OCI-M2 (cell line): ENCODE data around the gene KIAA0319L.
"Not testable (repeated sequence)": the region's sequence is repeated elsewhere in the genome, so short reads cannot be mapped to it uniquely, and the experiment has no call there.

ENCODE experiments used
- DNase-seq: peaks from one replicate; lab custom pipeline; 2025; ENCODE audit not compliant: unreplicated experiment; lab: John Stamatoyannopoulos, UW

KIAA0319L gene

DNA sequence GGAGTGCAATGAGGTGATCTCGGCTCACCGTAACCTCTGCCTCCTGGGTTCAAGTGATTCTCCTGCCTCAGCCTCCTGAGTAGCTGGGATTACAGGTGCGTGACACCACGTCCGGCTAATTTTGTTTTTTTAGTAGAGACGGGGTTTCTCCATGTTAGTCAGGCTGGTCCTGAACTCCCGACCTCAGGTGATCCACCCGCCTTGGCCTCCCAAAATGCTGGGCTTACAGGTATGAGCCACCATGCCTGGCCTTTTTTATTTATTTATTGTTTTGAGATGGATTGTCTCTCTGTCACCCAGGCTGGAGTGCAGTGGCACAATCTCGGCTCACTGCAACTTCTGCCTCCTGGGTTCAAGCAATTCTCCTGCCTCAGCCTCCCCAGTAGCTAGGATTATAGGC is 24.4 kb upstream of the KIAA0319L start:
- DNase-seq: not testable (repeated sequence)

DNA sequence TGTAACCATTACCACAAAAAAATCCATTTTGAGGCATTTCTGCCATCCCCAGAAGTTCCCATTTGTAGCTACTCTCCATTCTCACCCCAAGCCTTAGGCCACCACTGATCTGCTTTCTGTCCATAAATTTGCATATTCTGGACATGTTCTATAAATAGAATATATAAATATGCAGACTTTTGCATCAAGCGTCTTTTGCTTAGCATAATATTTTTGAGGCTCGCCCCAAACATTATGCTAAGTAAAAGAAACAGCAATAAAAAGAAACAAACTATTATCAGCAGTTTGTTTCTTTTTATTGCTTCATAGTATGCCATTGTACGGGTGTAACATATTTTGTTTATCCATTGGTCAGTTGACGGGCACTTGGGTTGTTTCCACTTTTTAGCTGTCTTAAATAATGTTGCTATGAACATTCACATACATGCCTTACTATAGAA is 23.8 kb upstream of the KIAA0319L start:
- no peak for DNase-seq

DNA sequence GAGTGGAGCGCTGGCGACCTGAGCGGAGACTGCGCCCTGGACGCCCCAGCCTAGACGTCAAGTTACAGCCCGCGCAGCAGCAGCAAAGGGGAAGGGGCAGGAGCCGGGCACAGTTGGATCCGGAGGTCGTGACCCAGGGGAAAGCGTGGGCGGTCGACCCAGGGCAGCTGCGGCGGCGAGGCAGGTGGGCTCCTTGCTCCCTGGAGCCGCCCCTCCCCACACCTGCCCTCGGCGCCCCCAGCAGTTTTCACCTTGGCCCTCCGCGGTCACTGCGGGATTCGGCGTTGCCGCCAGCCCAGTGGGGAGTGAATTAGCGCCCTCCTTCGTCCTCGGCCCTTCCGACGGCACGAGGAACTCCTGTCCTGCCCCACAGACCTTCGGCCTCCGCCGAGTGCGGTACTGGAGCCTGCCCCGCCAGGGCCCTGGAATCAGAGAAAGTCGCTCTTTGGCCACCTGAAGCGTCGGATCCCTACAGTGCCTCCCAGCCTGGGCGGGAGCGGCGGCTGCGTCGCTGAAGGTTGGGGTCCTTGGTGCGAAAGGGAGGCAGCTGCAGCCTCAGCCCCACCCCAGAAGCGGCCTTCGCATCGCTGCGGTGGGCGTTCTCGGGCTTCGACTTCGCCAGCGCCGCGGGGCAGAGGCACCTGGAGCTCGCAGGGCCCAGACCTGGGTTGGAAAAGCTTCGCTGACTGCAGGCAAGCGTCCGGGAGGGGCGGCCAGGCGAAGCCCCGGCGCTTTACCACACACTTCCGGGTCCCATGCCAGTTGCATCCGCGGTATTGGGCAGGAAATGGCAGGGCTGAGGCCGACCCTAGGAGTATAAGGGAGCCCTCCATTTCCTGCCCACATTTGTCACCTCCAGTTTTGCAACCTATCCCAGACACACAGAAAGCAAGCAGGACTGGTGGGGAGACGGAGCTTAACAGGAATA is 20.1 kb upstream of the KIAA0319L start:
- DNase-seq: no peak

DNA sequence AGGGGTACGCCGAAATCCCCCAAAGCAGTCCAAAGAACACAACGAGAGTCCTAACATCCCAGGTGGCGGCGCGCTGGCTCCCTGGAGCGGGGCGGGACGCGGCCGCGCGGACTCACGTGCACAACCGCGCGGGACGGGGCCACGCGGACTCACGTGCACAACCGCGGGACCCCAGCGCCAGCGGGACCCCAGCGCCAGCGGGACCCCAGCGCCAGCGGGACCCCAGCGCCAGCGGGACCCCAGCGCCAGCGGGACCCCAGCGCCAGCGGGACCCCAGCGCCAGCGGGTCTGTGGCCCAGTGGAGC is 19.5 kb upstream of the KIAA0319L start:
- not testable (repeated sequence) for DNase-seq

DNA sequence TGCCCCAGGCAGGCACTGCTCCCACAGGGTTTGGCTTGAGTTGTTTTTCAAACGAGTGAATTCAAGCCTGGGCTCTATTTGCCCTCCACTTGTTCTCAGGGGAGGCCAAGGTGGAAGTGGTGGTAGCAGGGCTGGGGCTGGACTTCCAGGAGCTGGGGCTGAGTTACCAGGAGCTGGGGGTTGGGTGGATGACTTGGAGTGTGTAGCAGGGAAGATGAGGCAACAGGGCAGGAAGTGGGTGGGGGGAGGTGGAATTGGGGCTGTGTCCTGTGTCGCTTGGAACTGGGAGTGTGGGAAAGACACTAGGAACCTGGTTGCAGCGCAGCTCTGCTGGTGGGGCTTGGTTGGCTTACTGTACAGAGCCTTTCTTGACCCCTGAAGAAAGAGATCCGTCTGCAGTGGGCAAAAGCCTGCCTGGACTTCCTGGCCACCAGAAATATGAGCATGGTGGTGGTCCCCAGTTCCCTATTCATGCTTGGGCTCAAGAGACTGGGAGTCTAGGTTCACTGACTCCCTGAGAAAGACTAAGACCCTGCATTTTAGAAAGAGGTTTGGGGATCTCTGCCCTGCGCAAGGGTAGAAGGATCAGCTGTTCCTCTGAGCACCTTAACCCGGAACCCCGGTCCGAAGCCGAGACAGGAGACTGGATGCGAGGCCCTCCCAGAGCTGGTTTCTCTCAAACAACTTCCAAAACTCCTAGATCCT is 19.0 kb upstream of the KIAA0319L start:
- DNase-seq: no peak

DNA sequence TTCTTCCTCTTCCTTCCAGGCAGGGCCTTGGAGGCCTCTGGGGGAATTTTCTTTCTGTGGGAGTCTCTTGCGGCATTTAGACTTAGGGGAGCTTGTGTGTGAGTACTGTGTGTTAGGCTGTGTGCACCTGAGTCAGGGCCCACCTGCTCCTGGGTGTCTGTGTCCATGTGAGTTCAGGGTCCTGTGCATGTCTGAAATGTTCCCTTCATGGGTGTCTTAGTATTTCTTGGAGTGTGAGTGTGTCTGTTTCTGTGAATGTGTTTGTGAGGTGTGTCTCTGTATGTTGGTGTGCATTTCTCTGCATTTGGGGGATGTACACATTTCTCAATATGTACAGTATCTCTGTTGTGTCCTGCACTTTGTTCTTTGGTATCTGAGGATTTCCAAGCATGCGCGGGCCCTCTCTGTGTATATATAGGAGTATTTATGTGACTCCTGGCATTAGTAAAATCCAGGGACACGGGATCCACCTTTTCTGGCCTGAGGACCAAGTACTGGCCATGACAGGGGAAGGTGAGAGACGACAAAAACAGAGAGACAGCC is 18.3 kb upstream of the KIAA0319L start:
- DNase-seq: no peak

DNA sequence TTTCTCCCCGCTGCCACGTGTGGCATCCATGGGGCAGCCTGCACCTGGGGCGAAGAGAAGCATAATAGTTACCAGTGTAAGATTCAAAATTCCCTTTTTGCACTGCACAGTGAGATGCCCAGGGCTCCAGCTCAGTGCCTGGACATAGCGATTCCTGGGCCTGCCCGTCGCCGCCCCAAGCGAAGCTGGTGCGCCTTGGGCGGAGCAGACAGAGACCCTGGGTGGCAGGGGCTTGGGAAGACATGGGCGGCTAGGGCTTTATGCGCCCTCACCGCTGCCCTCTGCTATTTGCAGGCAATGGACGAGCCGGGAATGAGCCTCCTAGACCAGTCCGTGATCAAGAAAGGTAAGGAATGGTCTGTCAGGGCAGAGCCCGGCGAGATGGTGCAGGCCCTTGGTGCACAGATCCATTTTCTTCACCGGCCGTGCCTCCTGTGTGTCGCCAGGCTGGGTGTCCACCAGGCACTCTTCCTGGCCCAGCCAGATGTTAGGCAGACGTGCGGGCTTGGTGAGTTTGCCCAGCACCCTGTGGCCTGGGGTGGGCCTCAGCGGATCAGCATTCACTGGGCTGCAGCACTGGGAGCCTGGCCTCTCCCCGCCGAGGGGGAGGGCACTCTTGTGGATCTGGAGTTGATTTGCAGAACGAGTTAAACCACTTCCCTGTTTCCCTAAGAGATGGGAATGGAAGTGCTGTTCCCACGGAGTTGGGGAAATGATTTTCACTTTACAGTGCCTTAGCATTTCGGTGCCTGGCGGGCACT is 17.6 kb upstream of the KIAA0319L start:
- no peak for DNase-seq

DNA sequence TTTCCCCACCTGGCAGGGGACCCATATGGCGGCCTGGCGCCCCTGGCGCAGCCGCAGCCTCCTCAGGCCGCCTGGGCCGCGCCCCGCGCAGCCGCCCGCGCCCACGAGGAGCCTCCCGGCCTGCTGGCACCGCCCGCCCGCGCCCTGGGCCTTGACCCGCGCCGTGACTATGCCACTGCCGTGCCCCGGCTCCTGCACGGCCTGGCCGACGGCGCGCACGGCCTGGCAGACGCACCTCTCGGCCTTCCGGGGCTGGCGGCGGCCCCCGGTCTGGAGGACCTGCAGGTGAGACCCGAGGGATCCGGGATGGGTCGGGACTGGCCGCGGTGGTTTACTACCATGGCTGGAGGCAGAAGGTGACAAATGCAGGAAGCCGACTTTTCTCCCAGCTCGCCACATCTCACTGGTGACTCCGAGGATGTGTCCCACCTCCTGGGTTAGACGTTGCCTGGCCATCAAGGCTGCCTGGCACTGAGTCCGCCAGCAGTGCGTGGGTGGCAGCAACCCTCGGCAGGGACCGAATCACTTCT is 17.0 kb upstream of the KIAA0319L start:
- DNase-seq: no peak

DNA sequence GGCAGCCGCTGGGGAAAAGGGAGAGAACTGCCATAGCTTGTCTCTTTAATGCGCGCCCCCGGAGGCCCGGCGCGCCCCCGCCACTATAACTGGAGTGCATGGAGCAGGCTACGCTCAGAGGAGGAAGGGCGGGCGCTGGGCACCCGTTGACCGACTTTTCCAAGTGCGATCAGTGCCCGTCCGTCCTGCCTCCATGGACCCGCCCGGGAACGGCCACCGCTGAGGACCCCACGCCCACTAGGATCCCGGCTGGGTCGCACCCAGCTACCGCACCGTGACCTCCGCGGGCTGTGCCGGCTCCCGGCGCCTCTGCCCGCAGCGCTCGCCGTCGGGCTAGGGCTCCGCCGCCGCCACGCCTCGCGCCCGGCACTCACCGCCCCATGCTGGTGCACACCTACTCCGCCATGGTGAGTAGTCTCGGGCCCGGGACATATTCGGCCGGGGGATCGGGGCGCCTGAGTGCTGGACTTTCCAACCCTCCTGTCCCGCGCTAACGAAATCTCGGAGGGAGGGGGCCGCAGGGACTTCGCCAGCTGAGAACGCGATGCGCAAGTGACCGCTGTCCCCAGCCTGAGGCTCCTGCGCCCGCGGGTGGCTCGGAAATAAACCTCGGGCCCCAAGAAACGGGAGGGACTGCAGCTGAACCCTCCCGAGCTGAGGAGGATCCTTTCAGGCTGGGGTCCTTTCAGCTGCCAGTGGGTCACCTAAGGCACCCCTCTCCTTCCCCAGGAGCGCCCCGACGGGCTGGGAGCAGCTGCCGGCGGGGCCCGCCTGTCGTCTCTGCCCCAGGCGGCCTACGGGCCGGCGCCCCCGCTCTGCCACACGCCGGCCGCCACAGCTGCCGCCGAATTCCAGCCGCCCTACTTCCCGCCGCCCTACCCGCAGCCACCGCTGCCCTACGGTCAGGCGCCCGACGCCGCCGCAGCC is 16.3 kb upstream of the KIAA0319L start, which contains the start of gene TFAP2E:
Gene TFAP2E, plus strand, starts transcription at position 117 of the 927 bp plus-strand sequence. Its CDS starts 264 bp downstream, at position 381.
- DNase-seq: no peak

DNA sequence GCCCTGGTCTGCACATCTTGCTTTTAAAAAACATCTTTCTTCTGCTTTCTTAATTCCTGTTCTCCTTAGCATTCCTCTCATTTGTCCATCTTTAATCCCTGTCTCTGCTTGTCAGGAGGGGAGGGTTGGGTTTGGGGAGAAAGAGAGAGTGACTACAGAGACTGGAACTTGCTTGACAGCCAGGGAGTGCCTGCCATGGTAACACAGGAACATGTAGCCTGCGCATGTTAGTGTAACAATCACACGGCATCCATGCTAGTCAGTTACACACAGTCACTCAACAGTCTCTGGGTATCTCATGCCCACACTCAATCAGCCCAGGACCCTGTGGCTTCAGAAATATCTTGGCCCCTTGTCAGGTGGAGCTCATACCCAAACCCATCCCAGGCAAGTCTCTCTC is 15.1 kb upstream of the KIAA0319L start:
- no peak for DNase-seq

DNA sequence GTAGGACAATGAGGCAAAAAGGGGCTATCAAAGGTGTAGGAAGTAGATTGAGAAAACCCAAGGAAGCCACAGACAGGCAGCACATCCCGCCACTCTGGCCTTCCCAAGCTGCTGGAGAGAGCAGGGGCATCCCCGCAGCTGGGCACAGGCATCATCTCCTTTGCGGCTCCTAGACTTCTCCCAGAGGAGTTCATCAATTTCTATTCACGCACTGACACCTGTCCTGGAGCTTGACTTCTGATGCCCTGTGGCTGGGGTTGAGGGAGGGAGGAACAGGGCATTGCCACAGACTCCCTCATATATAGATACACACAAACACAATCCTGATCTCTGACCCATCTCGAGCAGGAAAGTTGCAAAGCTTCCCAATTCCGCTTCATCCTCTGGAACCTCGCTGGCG is 14.1 kb upstream of the KIAA0319L start:
- no peak for DNase-seq

DNA sequence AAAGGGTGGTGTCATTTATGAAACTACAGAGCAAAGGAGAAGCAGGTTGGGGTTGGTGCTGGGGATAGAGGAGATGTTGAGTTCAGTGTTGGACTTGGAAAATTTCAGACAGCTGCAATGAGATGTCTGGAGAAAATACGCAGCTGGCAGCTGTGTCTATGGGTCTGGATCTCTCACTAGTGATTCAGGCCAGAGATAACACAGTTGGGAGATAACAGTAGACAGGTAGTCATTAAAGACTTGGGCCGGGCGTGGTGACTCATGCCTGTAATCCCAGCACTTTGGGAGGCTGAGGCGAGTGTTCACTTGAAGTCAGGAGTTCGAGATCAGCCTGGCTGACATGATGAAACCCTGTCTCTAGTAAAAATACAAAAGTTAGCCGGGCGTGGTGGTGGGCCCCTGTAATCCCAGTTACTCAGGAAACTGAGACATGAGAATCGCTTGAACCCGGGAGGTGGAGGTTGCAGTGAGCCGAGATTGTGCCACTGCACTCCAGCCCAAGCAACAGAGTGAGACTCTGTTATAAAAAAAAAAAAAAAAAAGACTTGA is 13.5 kb upstream of the KIAA0319L start:
- no peak for DNase-seq

DNA sequence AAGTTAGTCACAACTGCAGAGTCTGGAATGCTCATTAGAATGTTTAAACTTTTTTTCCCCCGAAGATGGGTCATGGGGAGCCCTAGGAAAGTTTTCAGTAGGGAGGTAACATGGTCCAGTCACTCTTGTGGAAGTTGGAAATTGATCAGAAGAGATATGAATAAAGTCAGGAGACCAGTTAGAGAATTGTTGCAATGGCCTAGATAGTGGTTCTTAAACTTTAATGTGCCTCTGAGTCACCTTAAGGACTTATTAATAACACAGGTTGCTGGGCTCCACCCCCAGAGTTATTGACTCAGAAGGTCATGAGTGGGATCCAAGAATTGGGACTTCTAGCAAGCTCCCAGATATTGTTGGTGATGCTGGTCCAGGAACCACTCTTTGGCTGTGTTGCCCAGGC is 12.7 kb upstream of the KIAA0319L start:
- DNase-seq: no peak

DNA sequence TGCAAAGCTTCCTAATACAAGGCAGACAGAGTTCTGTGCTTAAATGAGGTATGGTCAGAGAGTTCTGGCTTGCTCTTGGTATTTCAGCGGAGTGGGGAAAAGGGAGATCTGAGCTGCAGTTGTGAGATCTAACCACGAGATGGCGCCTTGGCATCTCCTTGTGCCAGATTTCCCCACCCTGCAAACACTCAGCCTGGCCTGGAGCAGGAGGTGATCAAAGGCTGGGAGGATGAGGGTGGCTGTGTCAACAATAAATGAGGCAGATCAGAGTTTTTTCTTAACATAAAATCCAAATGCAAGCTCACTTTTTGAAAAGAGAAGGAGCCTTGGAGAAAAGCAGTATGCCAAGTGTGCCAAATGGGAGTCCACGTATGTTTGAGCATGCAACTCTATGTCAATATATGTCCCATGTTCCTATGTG is 11.8 kb upstream of the KIAA0319L start:
- DNase-seq: peak; percentile 67

DNA sequence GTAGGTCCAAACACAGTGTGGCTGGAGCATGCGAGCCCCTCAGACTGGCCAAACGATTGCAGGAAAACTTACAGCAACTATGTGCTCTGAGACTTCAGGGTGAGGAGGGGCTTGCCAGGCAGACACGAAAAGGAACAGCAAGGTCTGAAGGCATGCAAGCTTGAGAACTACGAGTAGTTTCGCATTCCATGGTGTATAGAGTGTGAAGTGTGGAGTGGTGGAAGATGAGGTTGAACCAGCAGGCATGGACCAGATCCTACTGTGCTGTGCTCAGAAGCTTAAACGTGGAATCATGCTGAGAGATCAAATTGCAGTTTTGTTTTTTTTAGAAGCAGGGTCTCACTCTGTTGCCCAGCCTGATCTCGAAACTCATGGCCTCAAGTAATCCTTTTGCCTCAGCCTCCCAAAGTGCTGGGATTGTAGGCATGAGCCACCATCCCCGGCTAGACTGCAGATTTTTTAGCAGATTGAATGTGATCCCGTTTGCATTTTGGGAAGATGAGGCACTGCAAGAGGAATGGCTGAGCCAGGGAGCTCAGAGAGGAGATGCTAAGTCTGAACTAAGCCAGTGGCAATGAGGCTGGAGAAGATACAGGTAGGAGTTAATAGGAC is 10.8 kb upstream of the KIAA0319L start:
- no peak for DNase-seq

DNA sequence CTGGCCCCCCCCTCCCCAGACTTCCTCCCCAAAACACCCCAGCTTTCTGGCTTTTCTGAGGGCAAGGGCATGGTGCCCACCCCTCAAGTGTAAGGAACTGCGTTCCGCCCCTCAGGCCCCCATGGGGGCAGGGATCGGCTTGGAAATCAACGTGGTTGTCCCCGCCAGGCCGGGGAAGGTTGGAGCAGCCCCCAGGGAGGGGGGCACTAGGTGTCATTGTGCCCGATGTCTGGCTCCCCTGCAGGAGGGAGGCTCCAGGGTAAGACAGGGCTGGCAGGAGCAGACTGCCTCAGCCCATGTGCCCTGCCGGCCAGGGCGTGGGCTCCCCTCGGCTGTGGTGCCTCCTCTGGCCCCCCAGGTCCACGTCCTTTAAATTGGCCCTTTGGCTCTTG is 8.5 kb upstream of the KIAA0319L start:
- DNase-seq: no peak

DNA sequence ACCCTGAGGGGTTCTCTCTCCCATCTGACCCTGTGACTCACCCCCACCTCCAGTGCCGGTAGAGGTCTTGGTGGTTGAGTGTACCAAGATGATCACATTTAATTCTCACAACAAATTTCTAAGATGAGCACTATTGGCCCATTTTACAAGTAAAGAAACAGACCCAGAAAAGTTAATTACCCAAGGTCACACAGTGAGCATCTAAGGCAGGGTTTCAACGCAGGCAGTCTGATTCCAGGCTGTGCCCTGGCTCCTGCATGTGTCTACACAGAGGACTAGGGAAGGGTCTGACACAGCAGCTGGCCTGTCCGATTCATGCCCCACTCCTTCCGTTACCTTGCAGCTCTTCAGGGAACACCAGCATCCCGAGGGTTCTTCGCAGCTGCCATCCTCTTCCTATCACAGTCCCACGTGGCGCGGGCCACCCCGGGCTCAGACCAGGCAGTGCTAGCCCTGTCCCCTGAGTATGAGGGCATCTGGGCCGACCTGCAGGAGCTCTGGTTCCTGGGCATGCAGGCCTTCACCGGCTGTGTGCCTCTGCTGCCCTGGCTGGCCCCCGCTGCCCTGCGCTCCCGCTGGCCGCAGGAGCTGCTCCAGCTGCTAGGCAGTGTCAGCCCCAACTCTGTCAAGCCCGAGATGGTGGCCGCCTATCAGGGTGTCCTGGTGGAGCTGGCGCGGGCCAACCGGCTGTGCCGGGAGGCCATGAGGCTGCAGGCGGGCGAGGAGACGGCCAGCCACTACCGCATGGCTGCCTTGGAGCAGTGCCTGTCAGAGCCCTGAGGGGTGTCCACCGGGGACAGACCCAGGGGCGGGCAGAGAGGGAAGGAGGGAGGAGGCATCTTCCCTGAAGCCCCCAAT is 7.9 kb upstream of the KIAA0319L start:
- no peak for DNase-seq
